Measurements from ENCODE around the gene CCDC142. TPM values are rescaled to one million over a fixed set of nuclear protein-coding genes. Genes with fewer than 3 reads are reported as not detected.

Gene CCDC142
- total RNA-seq, 5 donors from 2014 or later (not counting 1 experiment from before 2014, with no cell fraction given), result 16.1 to 59.3 (median 56.7) TPM

DNA sequence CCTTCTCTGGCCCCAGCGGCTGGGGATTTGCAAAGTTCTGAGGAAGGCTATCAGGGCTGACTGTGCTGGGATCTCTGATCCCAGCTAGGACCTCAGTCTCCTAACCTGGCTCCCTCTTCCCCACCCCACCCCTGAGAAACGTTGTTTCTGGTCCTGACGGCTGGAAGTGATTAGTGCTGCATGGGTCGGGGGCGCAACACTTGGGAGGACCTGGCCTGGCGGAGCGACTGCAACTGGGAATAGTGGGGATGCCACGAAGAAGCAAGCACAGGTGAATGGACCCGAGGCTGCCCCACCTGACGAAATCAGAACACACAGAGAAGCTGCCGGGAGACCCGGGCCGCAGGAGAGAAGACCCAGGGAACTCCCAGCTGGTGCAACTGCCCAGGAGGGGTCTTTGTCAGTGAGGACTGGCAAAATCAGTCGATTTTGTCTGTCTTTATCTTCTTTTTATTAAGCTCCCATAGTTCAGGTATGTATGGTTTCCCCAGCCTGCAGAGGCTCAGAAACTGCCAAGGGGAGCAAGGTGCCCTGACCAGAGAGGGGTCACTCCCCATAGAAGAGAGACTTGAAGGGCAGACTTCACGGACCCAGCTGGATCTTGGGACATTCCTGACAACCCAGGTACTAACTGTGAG, 17.3 kb upstream of the CCDC142 start:
- peak overlapping the region in 2 of 3 donors; percentile 13 to 82 for H3K4me3 Mint-ChIP-seq
- Histone ChIP-seq H3K36me3 (ENCODE audit: control insufficient read depth in 2 of 2, extremely low read depth in 1 of 2, insufficient read depth in 1 of 2, low read length in 1 of 2) (peaks cover under 1 to 5% of the 10 kb centered on the region in 2 donors), H3K4me3 (ENCODE audit: control insufficient read depth in 1 of 2, extremely low read depth in 1 of 2, low read length in 1 of 2) (no peak overlapping the region), H3K4me1 (ENCODE audit: control insufficient read depth in 1 of 2, extremely low read depth in 1 of 2, insufficient read depth in 2 of 2, low read length in 2 of 2) (peaks cover 6 to 54% of the 10 kb centered on the region in 2 experiments), H3K27me3 (replicated peaks in 1 of 2; ENCODE audit: control insufficient read depth in 2 of 2, extremely low read depth in 1 of 2, insufficient read depth in 2 of 2, low read length in 1 of 2) (peaks cover 23 to 76% of the 10 kb centered on the region in 2 experiments), H3K9me3 (no peaks in the 10 kb centered on the region), H3K27ac (ENCODE audit: low read length) (no peak overlapping the region)
- H3K36me3 Mint-ChIP-seq, result peaks cover 12% of the 10 kb centered on the region
- ChIA-PET POLR2A (no interaction called here), CTCF (interaction anchor here (1.0 to 1.4 kb wide), 2 partner anchors 87 to 672 kb away, joined by 3 read pairs; no protein-coding TSS in a partner anchor)
- H3K4me1 Mint-ChIP-seq, result peaks cover 37 to 58% (median 51%) of the 10 kb centered on the region in 3 donors
- H3K27me3 Mint-ChIP-seq, result peaks cover 51 to 70% of the 10 kb centered on the region in 2 donors
- H3K27ac Mint-ChIP-seq, result no peak overlapping the region
- H3K9me3 Mint-ChIP-seq, result no peaks in the 10 kb centered on the region
- ATAC-seq (replicated peaks in 1 of 4) (no peak), DNase-seq (no peak)
- WGBS (ENCODE audit: insufficient coverage), result 63% methylated on average over 10 of the region's 15 CpGs

DNA sequence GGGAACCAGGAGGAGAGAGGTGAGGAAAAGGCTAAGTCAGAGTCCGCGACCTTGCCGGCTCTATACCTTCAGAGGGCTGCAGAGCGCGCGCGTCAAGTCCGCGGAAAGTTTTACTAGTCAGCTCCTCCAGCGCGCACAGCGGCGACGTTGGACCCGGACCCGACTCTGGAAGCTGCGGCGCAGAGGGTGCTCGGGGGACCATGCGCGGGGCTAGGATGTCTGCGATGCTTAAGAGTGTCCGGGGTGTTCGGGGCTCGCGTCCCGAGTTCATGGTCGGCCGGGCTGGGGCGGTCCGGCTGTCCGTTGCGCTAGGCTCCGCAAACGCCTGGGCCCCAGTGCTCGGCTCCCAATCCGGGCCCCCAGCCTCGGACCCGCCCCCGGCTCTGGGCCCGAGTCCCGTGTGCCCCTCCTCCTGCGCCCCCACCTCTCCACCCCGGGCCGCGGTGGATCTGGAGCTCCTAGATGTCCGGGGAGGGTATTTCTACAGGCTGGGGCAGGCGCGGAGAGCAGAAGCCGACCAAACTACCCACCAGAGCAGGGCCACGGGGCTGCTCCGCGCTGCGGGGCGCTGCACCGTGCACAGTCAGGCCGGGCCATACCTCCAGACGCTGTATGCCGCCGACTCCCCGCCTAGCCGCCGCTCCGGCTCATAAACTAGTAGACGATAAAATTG, 16.6 kb upstream of the CCDC142 start, which contains the start of gene LBX2:
Gene LBX2 (minus strand): TSS at position 337 of the 673 bp plus-strand sequence. CDS start 66 bp downstream, at position 271.
- Mint-ChIP-seq H3K9me3 (no peaks in the 10 kb centered on the region), H3K27me3 (peaks cover 44 to 63% of the 10 kb centered on the region in 2 donors), H3K36me3 (peaks cover 5% of the 10 kb centered on the region), H3K4me3 (peak within 1 kb of the TSS; percentile 76 to 82 (median 81)), H3K27ac (peak within 1 kb of the TSS in 1 of 2 donors; percentile 52), H3K4me1 (peaks cover 31 to 51% (median 46%) of the 10 kb centered on the region in 3 donors)
- Histone ChIP-seq H3K27ac (ENCODE audit: low read length) (no peak within 1 kb of the TSS), H3K4me3 (ENCODE audit: control insufficient read depth in 1 of 2, extremely low read depth in 1 of 2, low read length in 1 of 2) (peak within 1 kb of the TSS; percentile 48 to 61), H3K36me3 (ENCODE audit: control insufficient read depth in 2 of 2, extremely low read depth in 1 of 2, insufficient read depth in 1 of 2, low read length in 1 of 2) (no peaks in the 10 kb centered on the region), H3K27me3 (replicated peaks in 1 of 2; ENCODE audit: control insufficient read depth in 2 of 2, extremely low read depth in 1 of 2, insufficient read depth in 2 of 2, low read length in 1 of 2) (peaks cover 23 to 71% of the 10 kb centered on the region in 2 experiments), H3K9me3 (no peaks in the 10 kb centered on the region), H3K4me1 (ENCODE audit: control insufficient read depth in 1 of 2, extremely low read depth in 1 of 2, insufficient read depth in 2 of 2, low read length in 2 of 2) (peaks cover 6 to 54% of the 10 kb centered on the region in 2 experiments)
- CTCF ChIA-PET, result interaction anchor here (1.0 to 1.4 kb wide), 2 partner anchors 88 to 671 kb away, joined by 3 read pairs; no protein-coding TSS in a partner anchor
- POLR2A ChIA-PET, result interaction anchor here in 1 of 2 donors (0.6 kb wide), 1 partner anchor 25 kb away, joined by 3 read pairs; no protein-coding TSS in a partner anchor
- 12% methylated on average over 56 of the region's 65 CpGs for WGBS (ENCODE audit: insufficient coverage)
- peak in 2 of 35 experiments; percentile 22 to 38 for DNase-seq
- peak in 2 of 4 experiments; percentile 22 to 40 for ATAC-seq (replicated peaks in 1 of 4)

DNA sequence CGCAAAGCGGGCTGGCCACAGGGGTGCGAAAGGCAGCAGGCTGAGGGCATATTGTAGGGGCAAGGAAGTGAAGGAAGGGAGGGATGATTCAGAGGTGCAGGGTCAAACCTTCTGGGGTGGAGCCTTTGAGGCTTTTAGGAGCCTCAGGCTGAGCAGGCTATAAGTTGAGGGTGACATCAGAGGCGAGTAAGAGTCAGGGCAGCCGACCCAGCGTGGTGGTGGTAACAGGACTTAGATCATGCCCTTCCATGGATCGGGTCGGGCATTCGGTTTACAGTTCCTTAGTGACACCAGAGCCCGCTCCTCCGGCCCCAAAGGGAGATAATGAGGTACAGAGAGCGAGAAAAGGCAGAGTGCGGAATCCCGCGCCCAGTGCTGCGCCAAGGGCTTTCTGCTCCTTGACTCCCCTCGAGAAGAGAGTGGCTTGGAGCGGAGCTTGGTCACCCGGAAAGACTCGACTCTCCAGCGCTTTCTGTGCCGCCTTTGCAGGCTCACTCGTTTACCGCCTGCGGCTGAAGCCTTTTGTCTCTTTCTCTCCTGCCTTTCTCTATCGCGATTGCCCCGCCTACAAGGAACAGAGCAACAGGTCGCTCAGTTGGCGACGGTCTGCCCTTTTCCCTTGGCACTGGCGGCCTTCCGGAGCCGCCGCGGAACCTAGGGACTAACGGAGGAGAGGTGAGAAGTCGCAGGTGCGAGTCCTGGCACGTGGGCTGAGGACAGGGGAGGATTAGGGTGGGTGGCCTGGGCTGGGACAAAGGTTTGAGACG, 15.9 kb upstream of the CCDC142 start:
- Mint-ChIP-seq H3K36me3 (peaks cover 7% of the 10 kb centered on the region), H3K27me3 (peaks cover 39 to 56% of the 10 kb centered on the region in 2 donors), H3K4me1 (peaks cover 25 to 44% (median 40%) of the 10 kb centered on the region in 3 donors), H3K4me3 (peak overlapping the region; percentile 76 to 82 (median 81)), H3K27ac (peak overlapping the region in 1 of 2 donors; percentile 52), H3K9me3 (no peaks in the 10 kb centered on the region)
- Histone ChIP-seq H3K4me1 (ENCODE audit: control insufficient read depth in 1 of 2, extremely low read depth in 1 of 2, insufficient read depth in 2 of 2, low read length in 2 of 2) (peaks cover 6 to 48% of the 10 kb centered on the region in 2 experiments), H3K27me3 (replicated peaks in 1 of 2; ENCODE audit: control insufficient read depth in 2 of 2, extremely low read depth in 1 of 2, insufficient read depth in 2 of 2, low read length in 1 of 2) (peaks cover 17 to 64% of the 10 kb centered on the region in 2 experiments), H3K4me3 (ENCODE audit: control insufficient read depth in 1 of 2, extremely low read depth in 1 of 2, low read length in 1 of 2) (peak overlapping the region; percentile 48 to 61), H3K9me3 (no peaks in the 10 kb centered on the region), H3K36me3 (ENCODE audit: control insufficient read depth in 2 of 2, extremely low read depth in 1 of 2, insufficient read depth in 1 of 2, low read length in 1 of 2) (peaks cover 0 to 4% of the 10 kb centered on the region in 2 donors), H3K27ac (ENCODE audit: low read length) (no peak overlapping the region)
- ChIA-PET POLR2A (interaction anchor here in 1 of 2 donors (0.6 kb wide), 1 partner anchor 25 kb away, joined by 3 read pairs; no protein-coding TSS in a partner anchor), CTCF (interaction anchor here in 1 of 2 donors (0.6 kb wide), 1 partner anchor 519 kb away, joined by 3 read pairs; no protein-coding TSS in a partner anchor)
- DNase-seq, result peak in 2 of 35 experiments; percentile 15 to 27
- 2% methylated on average over 39 of the region's 41 CpGs for WGBS (ENCODE audit: insufficient coverage)
- ATAC-seq (replicated peaks in 1 of 4), result peak; percentile 23 to 41 (median 30)

DNA sequence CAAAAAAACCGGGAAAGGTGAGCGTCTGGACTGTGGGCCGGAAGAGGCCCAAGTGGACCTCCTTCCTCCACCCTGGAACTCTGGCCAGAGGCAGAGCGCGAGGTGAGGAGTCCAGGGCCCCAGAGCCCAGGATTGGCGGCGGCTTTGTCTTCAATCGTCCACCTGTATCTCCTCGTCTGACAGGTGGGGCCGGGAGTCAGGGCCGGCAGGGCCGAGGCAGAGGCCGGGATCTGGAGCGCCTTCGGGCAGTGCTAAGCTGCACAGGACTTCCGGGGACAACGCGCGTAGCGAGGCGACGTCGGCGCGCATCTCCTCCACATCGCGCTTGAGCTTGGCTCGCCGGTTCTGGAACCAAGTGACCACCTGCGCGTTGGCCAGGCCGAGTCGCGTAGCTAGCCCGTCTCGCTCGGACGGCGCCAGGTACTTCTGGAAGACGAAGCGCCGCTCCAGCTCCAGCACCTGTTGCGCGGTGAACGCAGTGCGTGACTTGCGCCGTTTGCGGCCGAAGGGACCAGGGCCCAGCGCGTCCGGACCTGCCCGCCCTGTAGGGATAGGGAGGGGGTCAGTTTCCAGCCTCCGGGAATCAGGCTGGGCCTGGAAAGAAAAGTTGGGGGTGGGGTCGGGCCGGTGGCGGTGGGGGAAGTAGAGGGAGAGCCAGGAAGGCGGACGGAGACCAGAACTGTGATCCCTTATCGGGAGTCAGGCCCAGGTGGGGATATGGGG, 15.1 kb upstream of the CCDC142 start:
- ATAC-seq (replicated peaks in 1 of 4), result peak in 3 of 4 experiments; percentile 38 to 62 (median 43)
- Mint-ChIP-seq H3K27ac (peak overlapping the region in 1 of 2 donors; percentile 52), H3K36me3 (peaks cover 12% of the 10 kb centered on the region), H3K4me3 (peak overlapping the region; percentile 76 to 82 (median 81)), H3K27me3 (peaks cover 39 to 49% of the 10 kb centered on the region in 2 donors), H3K4me1 (peaks cover 25 to 38% (median 32%) of the 10 kb centered on the region in 3 donors), H3K9me3 (no peaks in the 10 kb centered on the region)
- DNase-seq, result peak in 1 of 35 experiments; percentile 54
- Histone ChIP-seq H3K4me3 (ENCODE audit: control insufficient read depth in 1 of 2, extremely low read depth in 1 of 2, low read length in 1 of 2) (peak overlapping the region; percentile 48 to 64), H3K9me3 (no peaks in the 10 kb centered on the region), H3K36me3 (ENCODE audit: control insufficient read depth in 2 of 2, extremely low read depth in 1 of 2, insufficient read depth in 1 of 2, low read length in 1 of 2) (peaks cover 2 to 12% of the 10 kb centered on the region in 2 donors), H3K4me1 (ENCODE audit: control insufficient read depth in 1 of 2, extremely low read depth in 1 of 2, insufficient read depth in 2 of 2, low read length in 2 of 2) (peaks cover 6 to 40% of the 10 kb centered on the region in 2 experiments), H3K27me3 (replicated peaks in 1 of 2; ENCODE audit: control insufficient read depth in 2 of 2, extremely low read depth in 1 of 2, insufficient read depth in 2 of 2, low read length in 1 of 2) (peaks cover 16 to 56% of the 10 kb centered on the region in 2 experiments), H3K27ac (ENCODE audit: low read length) (no peak overlapping the region)
- 7% methylated on average over 59 of the region's 61 CpGs for WGBS (ENCODE audit: insufficient coverage)
- ChIA-PET CTCF (interaction anchor here in 1 of 2 donors (0.6 kb wide), 1 partner anchor 518 kb away, joined by 3 read pairs; no protein-coding TSS in a partner anchor), POLR2A (no interaction called here)

DNA sequence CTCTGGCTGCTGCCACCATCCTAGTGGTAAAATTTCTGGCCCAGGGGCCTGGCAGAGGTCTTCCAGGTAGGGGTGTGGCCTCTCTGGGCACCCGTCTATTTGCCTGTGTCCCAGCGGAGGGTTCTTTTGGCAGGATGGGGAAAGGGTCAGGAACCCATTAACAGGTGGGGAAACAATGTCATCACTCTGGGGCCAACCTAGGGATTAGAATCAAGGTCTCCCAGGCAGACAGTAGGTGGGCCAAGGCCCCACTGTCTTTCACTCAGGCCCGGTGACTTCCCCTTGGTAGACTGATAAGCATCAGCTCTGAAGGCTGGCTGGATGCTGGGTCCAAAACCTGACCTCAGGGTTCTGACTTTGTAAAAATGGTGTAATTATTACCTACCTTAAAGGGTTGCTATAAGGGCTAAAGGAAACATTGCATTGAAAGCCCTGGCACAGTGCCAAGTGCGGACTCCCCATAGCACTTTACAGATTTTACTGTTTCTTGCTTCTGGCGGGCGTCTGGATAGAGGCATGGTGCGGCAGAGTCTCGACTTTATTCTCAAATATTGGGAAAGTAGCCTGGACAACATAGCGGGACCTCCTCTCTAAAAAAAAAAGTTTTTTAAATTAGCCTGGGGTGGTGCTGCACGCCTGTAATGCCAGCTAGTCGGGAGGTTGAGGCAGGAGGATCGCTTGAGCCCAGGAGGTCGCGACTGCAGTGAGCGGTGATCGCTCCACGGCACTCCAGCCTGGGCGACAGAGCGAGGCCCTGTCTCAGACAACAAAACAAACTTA, 14.4 kb upstream of the CCDC142 start:
- Mint-ChIP-seq H3K4me1 (peaks cover 25 to 31% (median 27%) of the 10 kb centered on the region in 3 donors), H3K9me3 (no peaks in the 10 kb centered on the region), H3K4me3 (peak overlapping the region; percentile 76 to 82 (median 81)), H3K27ac (peak overlapping the region in 1 of 2 donors; percentile 11), H3K27me3 (peaks cover 33 to 43% of the 10 kb centered on the region in 2 donors), H3K36me3 (peaks cover 19% of the 10 kb centered on the region)
- ATAC-seq (replicated peaks in 1 of 4), result no peak
- ChIA-PET CTCF (no interaction called here), POLR2A (no interaction called here)
- 84% methylated on average over 13 of the region's 19 CpGs for WGBS (ENCODE audit: insufficient coverage)
- Histone ChIP-seq H3K36me3 (ENCODE audit: control insufficient read depth in 2 of 2, extremely low read depth in 1 of 2, insufficient read depth in 1 of 2, low read length in 1 of 2) (peaks cover 9 to 19% of the 10 kb centered on the region in 2 donors), H3K27ac (ENCODE audit: low read length) (no peak overlapping the region), H3K9me3 (no peaks in the 10 kb centered on the region), H3K27me3 (replicated peaks in 1 of 2; ENCODE audit: control insufficient read depth in 2 of 2, extremely low read depth in 1 of 2, insufficient read depth in 2 of 2, low read length in 1 of 2) (peaks cover 14 to 49% of the 10 kb centered on the region in 2 experiments), H3K4me1 (ENCODE audit: control insufficient read depth in 1 of 2, extremely low read depth in 1 of 2, insufficient read depth in 2 of 2, low read length in 2 of 2) (peaks cover 6 to 33% of the 10 kb centered on the region in 2 experiments), H3K4me3 (ENCODE audit: control insufficient read depth in 1 of 2, extremely low read depth in 1 of 2, low read length in 1 of 2) (peak overlapping the region; percentile 48 to 64)
- DNase-seq, result no peak

Data from T-cell (primary cell).